Epithelial cell of esophagus (primary cell): Measurements from ENCODE around the gene CEP72.
A peak's percentile ranks its signal among the peaks of the same experiment; 100 is the strongest.

ENCODE experiments used
- DNase-seq: peaks from one replicate; pipeline ENCODE4 v3.0.0; 2010; ENCODE audit warnings: low read depth
- H3K4me3 ChIP-seq: 2 replicates; pipeline ENCODE4 v1.5.1; 2011; ENCODE audit warnings: mild to moderate bottlenecking, low read length, control low read depth
- CTCF ChIP-seq: IDR thresholded peaks from 2 replicates; pipeline ENCODE4 v1.5.1; 2011; ENCODE audit warnings: low read depth, mild to moderate bottlenecking, low read length, control low read depth, inconsistent platforms; ENCODE audit not compliant: insufficient read depth; ENCODE audit errors: missing control alignments

The CEP72 gene

GRCh38 chr5:669111-669841 is 57.1 kb downstream of the CEP72 start:
- no peak for DNase-seq
- TF ChIP-seq CTCF = peak; percentile 57
- no peak overlapping the region for H3K4me3 ChIP-seq

- H3K4me3 ChIP-seq = no peak overlapping the region
- TF ChIP-seq CTCF = no peak
- no peak for DNase-seq
Observed at GRCh38 chr5:669842-670395, 57.8 kb downstream of the CEP72 start.

GRCh38 chr5:670396-671270 is 58.5 kb downstream of the CEP72 start:
- TF ChIP-seq CTCF = no peak
- H3K4me3 ChIP-seq = no peak overlapping the region
- DNase-seq = no peak

GRCh38 chr5:671459-672328 is 59.6 kb downstream of the CEP72 start:
- no peak overlapping the region for H3K4me3 ChIP-seq
- peak; percentile 92 for TF ChIP-seq CTCF
- DNase-seq = peak; percentile 57

GRCh38 chr5:672329-673160 is 60.4 kb downstream of the CEP72 start:
- no peak for TF ChIP-seq CTCF
- no peak overlapping the region for H3K4me3 ChIP-seq

More at GRCh38 chr5:672329-673160, 60.4 kb downstream of the CEP72 start:
- peak; percentile 72 for DNase-seq
